ENCODE data around the gene KCNAB3.

DNA sequence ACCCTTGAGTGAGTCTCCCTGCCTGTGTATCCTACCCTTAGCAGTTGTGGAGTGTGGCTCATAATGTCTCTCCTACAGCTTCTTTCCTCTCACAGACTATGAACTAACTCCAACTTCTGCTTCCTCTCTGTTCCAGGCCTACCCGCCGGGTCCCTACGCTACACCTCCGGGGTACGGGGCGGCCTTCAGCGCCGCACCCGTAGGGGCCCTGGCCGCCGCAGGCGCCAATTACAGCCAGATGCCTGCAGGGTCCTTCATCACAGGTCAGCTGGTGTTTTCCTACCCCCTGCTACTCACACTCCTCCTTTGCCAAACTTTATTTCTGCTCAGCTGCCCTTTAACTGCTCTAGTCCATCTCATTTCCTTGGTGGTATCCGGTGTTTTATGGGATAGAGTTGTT is 18.9 kb downstream of the KCNAB3 start:
- TF ChIP-seq, protein P1, sequence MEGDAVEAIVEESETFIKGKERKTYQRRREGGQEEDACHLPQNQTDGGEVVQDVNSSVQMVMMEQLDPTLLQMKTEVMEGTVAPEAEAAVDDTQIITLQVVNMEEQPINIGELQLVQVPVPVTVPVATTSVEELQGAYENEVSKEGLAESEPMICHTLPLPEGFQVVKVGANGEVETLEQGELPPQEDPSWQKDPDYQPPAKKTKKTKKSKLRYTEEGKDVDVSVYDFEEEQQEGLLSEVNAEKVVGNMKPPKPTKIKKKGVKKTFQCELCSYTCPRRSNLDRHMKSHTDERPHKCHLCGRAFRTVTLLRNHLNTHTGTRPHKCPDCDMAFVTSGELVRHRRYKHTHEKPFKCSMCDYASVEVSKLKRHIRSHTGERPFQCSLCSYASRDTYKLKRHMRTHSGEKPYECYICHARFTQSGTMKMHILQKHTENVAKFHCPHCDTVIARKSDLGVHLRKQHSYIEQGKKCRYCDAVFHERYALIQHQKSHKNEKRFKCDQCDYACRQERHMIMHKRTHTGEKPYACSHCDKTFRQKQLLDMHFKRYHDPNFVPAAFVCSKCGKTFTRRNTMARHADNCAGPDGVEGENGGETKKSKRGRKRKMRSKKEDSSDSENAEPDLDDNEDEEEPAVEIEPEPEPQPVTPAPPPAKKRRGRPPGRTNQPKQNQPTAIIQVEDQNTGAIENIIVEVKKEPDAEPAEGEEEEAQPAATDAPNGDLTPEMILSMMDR (IDR thresholded peaks at IDR 0.05): no peak
- no peak for TF ChIP-seq POLR2A (IDR thresholded peaks at IDR 0.05)
